Measurements from ENCODE around the gene CLHC1.
A peak's percentile ranks its signal among the peaks of the same experiment; 100 is the strongest.
"Not testable (repeated sequence)": the region's sequence is repeated elsewhere in the genome, so short reads cannot be mapped to it uniquely, and the experiment has no call there.

The CLHC1 gene

DNA sequence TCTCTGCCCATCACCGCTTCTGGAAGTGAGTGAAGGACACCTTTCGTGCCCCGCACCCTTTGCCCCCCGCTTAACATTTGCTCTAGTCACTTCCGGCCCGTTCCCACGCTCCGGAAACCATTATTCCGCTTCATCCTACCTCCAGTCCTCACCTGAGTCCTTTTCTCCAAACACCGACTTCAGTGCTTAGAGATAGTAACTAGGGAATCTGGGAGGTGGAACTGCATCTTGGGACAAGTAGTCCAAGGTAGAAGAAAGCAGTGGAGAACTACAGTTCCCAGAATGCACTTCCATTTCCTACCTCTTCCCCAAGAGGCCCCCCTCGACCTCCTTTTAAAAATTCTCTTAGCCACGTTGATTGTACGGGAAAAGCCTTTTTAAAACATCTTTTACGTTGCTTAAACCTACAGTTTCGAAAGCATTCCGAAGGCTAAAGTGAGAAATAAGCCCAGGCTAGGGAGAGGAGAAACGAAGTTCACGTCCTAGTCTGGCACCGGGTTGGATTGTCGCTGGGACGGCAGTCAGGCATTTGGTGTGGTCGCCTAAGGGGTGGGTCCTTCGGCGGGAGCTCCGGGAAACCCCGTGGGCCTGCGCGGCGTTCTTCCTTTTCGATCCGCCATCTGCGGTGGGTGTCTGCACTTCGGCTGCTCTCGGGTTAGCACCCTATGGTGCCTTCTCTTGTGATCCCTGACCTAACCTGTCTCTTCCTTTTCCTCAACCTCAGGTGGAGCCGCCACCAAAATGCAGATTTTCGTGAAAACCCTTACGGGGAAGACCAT, at the start of gene CLHC1, which contains the start of gene RPS27A:
Gene CLHC1, minus strand, starts transcription at position 210 of the 779 bp plus-strand sequence. CDS start 9,882 bp downstream, outside the sequence.
Gene RPS27A, plus strand, starts transcription at position 605 of the 779 bp plus-strand sequence. Its CDS starts 137 bp downstream, at position 742.
- Histone ChIP-seq H3K4me2 (ENCODE audit: low read length) (peak within 1 kb of the TSS; percentile 95), H3K9ac (peak within 1 kb of the TSS; percentile 51), H3K27ac (peak within 1 kb of the TSS; percentile 98), H3K4me3 (ENCODE audit: low read depth, low read length) (peak within 1 kb of the TSS; percentile 89), H2AFZ (peak within 1 kb of the TSS; percentile 96), H3K9me3 (ENCODE audit: control insufficient read depth, low read length) (no peaks in the 10 kb centered on the region), H3K4me1 (peaks cover 8% of the 10 kb centered on the region), H3K27me3 (ENCODE audit: control insufficient read depth, insufficient read depth, low read length) (no peaks in the 10 kb centered on the region), H3K79me2 (peaks cover 11% of the 10 kb centered on the region), H3K36me3 (ENCODE audit: control insufficient read depth, insufficient read depth, low read length) (peaks cover 2% of the 10 kb centered on the region)
- TF ChIP-seq, protein P1, sequence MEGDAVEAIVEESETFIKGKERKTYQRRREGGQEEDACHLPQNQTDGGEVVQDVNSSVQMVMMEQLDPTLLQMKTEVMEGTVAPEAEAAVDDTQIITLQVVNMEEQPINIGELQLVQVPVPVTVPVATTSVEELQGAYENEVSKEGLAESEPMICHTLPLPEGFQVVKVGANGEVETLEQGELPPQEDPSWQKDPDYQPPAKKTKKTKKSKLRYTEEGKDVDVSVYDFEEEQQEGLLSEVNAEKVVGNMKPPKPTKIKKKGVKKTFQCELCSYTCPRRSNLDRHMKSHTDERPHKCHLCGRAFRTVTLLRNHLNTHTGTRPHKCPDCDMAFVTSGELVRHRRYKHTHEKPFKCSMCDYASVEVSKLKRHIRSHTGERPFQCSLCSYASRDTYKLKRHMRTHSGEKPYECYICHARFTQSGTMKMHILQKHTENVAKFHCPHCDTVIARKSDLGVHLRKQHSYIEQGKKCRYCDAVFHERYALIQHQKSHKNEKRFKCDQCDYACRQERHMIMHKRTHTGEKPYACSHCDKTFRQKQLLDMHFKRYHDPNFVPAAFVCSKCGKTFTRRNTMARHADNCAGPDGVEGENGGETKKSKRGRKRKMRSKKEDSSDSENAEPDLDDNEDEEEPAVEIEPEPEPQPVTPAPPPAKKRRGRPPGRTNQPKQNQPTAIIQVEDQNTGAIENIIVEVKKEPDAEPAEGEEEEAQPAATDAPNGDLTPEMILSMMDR (IDR thresholded peaks at IDR 0.05): no peak

- H3K4me2 ChIP-seq (ENCODE audit: low read length); H3K79me2 ChIP-seq; H3K36me3 ChIP-seq (ENCODE audit: control insufficient read depth, insufficient read depth, low read length); H3K27ac ChIP-seq; H3K27me3 ChIP-seq (ENCODE audit: control insufficient read depth, insufficient read depth, low read length); H3K9ac ChIP-seq; H3K9me3 ChIP-seq (ENCODE audit: control insufficient read depth, low read length); H3K4me1 ChIP-seq: not testable (repeated sequence)
- peak overlapping the region; percentile 68 for H3K4me3 ChIP-seq (ENCODE audit: low read depth, low read length)
- H2AFZ ChIP-seq: peak overlapping the region; percentile 99
Observed at GRCh38 chr2:55280851-55281546, 48.9 kb upstream of the CLHC1 start.

- not testable (repeated sequence) for H3K9me3 ChIP-seq (ENCODE audit: control insufficient read depth, low read length); H2AFZ ChIP-seq; H3K4me3 ChIP-seq (ENCODE audit: low read depth, low read length); H3K27me3 ChIP-seq (ENCODE audit: control insufficient read depth, insufficient read depth, low read length); H3K9ac ChIP-seq; H3K36me3 ChIP-seq (ENCODE audit: control insufficient read depth, insufficient read depth, low read length); H3K4me2 ChIP-seq (ENCODE audit: low read length); H3K27ac ChIP-seq; H3K4me1 ChIP-seq; H3K79me2 ChIP-seq
Observed at GRCh38 chr2:55279859-55280424, 47.8 kb upstream of the CLHC1 start.

DNA sequence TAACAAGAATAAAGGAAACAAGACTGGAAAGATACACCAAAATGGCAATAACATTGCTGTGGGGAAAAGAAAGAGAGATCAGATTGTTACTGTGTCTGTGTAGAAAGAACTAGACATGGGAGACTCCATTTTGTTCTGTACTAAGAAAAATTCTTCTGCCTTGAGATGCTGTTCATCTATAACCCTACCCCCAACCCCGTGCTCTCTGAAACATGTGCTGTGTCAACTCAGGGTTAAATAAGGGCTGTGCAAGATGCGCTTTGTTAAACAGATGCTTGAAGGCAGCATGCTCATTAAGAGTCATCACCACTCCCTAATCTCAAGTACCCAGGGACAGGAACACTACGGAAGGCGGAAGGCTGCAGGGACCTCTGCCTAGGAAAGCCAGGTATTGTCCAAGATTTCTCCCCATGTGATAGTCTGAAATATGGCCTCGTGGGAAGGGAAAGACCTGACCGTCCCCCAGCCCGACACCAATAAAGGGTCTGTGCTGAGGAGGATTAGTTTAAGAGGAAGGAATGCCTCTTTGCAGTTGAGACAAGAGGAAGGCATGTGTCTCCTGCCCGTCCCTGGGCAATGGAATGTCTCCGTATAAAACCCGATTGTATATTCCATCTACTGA, 47.2 kb upstream of the CLHC1 start:
- H3K9ac ChIP-seq; H3K9me3 ChIP-seq (ENCODE audit: control insufficient read depth, low read length): not testable (repeated sequence)

GRCh38 chr2:55277310-55277709, 45.2 kb upstream of the CLHC1 start:
- TF ChIP-seq, protein P1 (IDR thresholded peaks at IDR 0.05): no peak
- H3K4me3 ChIP-seq (ENCODE audit: low read depth, low read length): no peak overlapping the region
- H3K27ac ChIP-seq: no peak overlapping the region
- no peaks in the 10 kb centered on the region for H3K4me1 ChIP-seq
- H2AFZ ChIP-seq: no peak overlapping the region
- no peaks in the 10 kb centered on the region for H3K79me2 ChIP-seq
- no peaks in the 10 kb centered on the region for H3K36me3 ChIP-seq (ENCODE audit: control insufficient read depth, insufficient read depth, low read length)
- H3K27me3 ChIP-seq (ENCODE audit: control insufficient read depth, insufficient read depth, low read length): no peaks in the 10 kb centered on the region
- H3K4me2 ChIP-seq (ENCODE audit: low read length): no peak overlapping the region
- no peaks in the 10 kb centered on the region for H3K9me3 ChIP-seq (ENCODE audit: control insufficient read depth, low read length)
- no peak overlapping the region for H3K9ac ChIP-seq

More for the DNA sequence above, 47.2 kb upstream of the CLHC1 start:
- not testable (repeated sequence) for H3K27me3 ChIP-seq (ENCODE audit: control insufficient read depth, insufficient read depth, low read length); H3K27ac ChIP-seq; H3K4me2 ChIP-seq (ENCODE audit: low read length); H3K79me2 ChIP-seq; H3K36me3 ChIP-seq (ENCODE audit: control insufficient read depth, insufficient read depth, low read length); H2AFZ ChIP-seq; H3K4me3 ChIP-seq (ENCODE audit: low read depth, low read length); H3K4me1 ChIP-seq

- not testable (repeated sequence) for H3K27ac ChIP-seq; H3K27me3 ChIP-seq (ENCODE audit: control insufficient read depth, insufficient read depth, low read length); H3K4me3 ChIP-seq (ENCODE audit: low read depth, low read length); H3K36me3 ChIP-seq (ENCODE audit: control insufficient read depth, insufficient read depth, low read length); H3K4me1 ChIP-seq; H3K9ac ChIP-seq; H2AFZ ChIP-seq; H3K4me2 ChIP-seq (ENCODE audit: low read length); H3K79me2 ChIP-seq; H3K9me3 ChIP-seq (ENCODE audit: control insufficient read depth, low read length)
Observed at GRCh38 chr2:55274346-55274745, 42.3 kb upstream of the CLHC1 start.

All from parathyroid adenoma (tissue), 2 donors.